ENCODE results near the gene SARNP.
"Not testable (repeated sequence)": the region's sequence is repeated elsewhere in the genome, so short reads cannot be mapped to it uniquely, and the experiment has no call there.

The SARNP gene

GRCh38 chr12:55839345-55840140, 22.0 kb upstream of the SARNP start:
- DNase-seq = no peak

GRCh38 chr12:55838361-55838760, 20.8 kb upstream of the SARNP start:
- no peak for DNase-seq

GRCh38 chr12:55834400-55834799, 16.9 kb upstream of the SARNP start:
- not testable (repeated sequence) for DNase-seq

GRCh38 chr12:55833056-55833455, 15.5 kb upstream of the SARNP start:
- DNase-seq = no peak

GRCh38 chr12:55831447-55831815, 13.9 kb upstream of the SARNP start:
- DNase-seq = no peak

GRCh38 chr12:55830601-55831446, 13.3 kb upstream of the SARNP start:
- peak; percentile 39 to 46 for DNase-seq

- no peak for DNase-seq
Observed at GRCh38 chr12:55829967-55830600, 12.6 kb upstream of the SARNP start.

- no peak for DNase-seq
Observed at GRCh38 chr12:55828357-55828756, 10.8 kb upstream of the SARNP start.

GRCh38 chr12:55827806-55828205, 10.3 kb upstream of the SARNP start:
- DNase-seq = no peak

- DNase-seq = peak in 1 of 2 experiments; percentile 32
Observed at GRCh38 chr12:55824726-55825125, 7.2 kb upstream of the SARNP start.

GRCh38 chr12:55823419-55823818, 5.9 kb upstream of the SARNP start:
- DNase-seq = no peak

- DNase-seq = no peak
Observed at GRCh38 chr12:55822228-55822627, 4.7 kb upstream of the SARNP start.

- DNase-seq = no peak
Observed at GRCh38 chr12:55820679-55821078, 3.2 kb upstream of the SARNP start.

- no peak for DNase-seq
Observed at GRCh38 chr12:55818886-55819285, 1.4 kb upstream of the SARNP start.

- DNase-seq = no peak
Observed at GRCh38 chr12:55818140-55818728, 710 bp upstream of the SARNP start.

GRCh38 chr12:55816881-55817344, 611 bp downstream of the SARNP start:
- DNase-seq = peak in 1 of 2 experiments; percentile 11

- DNase-seq = no peak
Observed at GRCh38 chr12:55815473-55815872, 2.1 kb downstream of the SARNP start.

GRCh38 chr12:55814257-55814656, 3.3 kb downstream of the SARNP start:
- no peak for DNase-seq

GRCh38 chr12:55812088-55812487, 5.4 kb downstream of the SARNP start:
- DNase-seq = no peak

- DNase-seq = no peak
Observed at GRCh38 chr12:55809274-55809673, 8.2 kb downstream of the SARNP start.

- no peak for DNase-seq
Observed at GRCh38 chr12:55806982-55807381, 10.5 kb downstream of the SARNP start.

- DNase-seq = no peak
Observed at GRCh38 chr12:55797550-55797949, 20.0 kb downstream of the SARNP start.

GRCh38 chr12:55797068-55797467, 20.5 kb downstream of the SARNP start:
- DNase-seq = no peak
